ENCODE data around the gene CFAP100. TPM values are rescaled to one million over a fixed set of nuclear protein-coding genes. Genes with fewer than 3 reads are reported as not detected.
A peak's percentile ranks its signal among the peaks of the same experiment; 100 is the strongest.

CFAP100 gene
- total RNA-seq (2013; cell fraction: nucleolus; rRNA removed): not detected in 2 replicates
- total RNA-seq (2014; rRNA removed) (not detected in 2 replicates), total RNA-seq (2014; rRNA removed; fragmentation: Illumina TruSeq; extraction: Trizol) (not detected in 2 replicates), total RNA-seq (2021) (not detected in 2 replicates), polyA plus RNA-seq (2011; rRNA removed) (not detected in 2 replicates), polyA plus RNA-seq (2014; fragmentation: Illumina TruSeq; extraction: Trizol) (not detected in 2 replicates), polyA plus RNA-seq (2014; fragmentation: Nextera tagmentation; extraction: Ambion mirVana) (not detected), polyA plus RNA-seq (2014; rRNA removed) (0.04 TPM in 1 of 2 replicates, not detected in the other), polyA plus RNA-seq (2016; fragmentation: Nextera tagmentation; extraction: Ambion mirVana) (under 1 TPM in 1 of 2 experiments, not detected in 1; 0.27 TPM), polyA minus RNA-seq (2011; rRNA and poly(A)+ RNA removed) (not detected in 2 replicates), Bru-seq, nascent RNA (percentile 7 among the genes with signal in this experiment), BruChase-seq, experiment 1, labeled RNA remaining after a 6-hour chase (not detected), BruChase-seq, experiment 2, labeled RNA remaining after a 2-hour chase (not detected)
- polyA plus RNA-seq (2011; ENCODE audit: low read depth): not detected
- not detected in 2 replicates for polyA plus RNA-seq (2011; cell fraction: cytosol; rRNA removed)
- polyA plus RNA-seq (2011; cell fraction: nucleus; rRNA removed): not detected in 2 replicates
- polyA plus RNA-seq (2012): not detected in 2 replicates
- polyA minus RNA-seq (2011; cell fraction: cytosol; rRNA and poly(A)+ RNA removed): not detected in 2 replicates
- polyA minus RNA-seq (2011; cell fraction: nucleus; rRNA and poly(A)+ RNA removed): not detected in 2 replicates
- long read RNA-seq, experiment 1: 0 reads
- long read RNA-seq, experiment 2, partial matches to known transcripts: 0 of 2 reads
- long read RNA-seq, experiment 2, other reads (novel, unspliced or antisense): 2 of 2 reads

- no peak within 1 kb of the TSS for H3K9ac ChIP-seq (ENCODE audit: control insufficient read depth, insufficient read depth, low read length)
- H3K27ac ChIP-seq (ENCODE audit: control insufficient read depth, insufficient read depth): no peak within 1 kb of the TSS
- ChIA-PET CTCF (interaction anchor here (0.5 to 1.3 kb wide), 2 partner anchors 80 to 1056 kb away, joined by 3 read pairs; no protein-coding TSS in a partner anchor), POLR2A (no interaction called here), RAD21 (ENCODE audit: unreplicated experiment) (no interaction called here), SMC1A (ENCODE audit: uncharacterized antibody, unreplicated experiment) (no interaction called here)
- no peaks in the 10 kb centered on the region for H4K20me1 ChIP-seq (ENCODE audit: control insufficient read depth, insufficient read depth)
- peaks cover 15% of the 10 kb centered on the region for H3K4me1 ChIP-seq (ENCODE audit: control insufficient read depth, insufficient read depth, low read length)
- H3K9me3 ChIP-seq (replicated peaks; ENCODE audit: control insufficient read depth, insufficient read depth, low read length): peaks cover 3% of the 10 kb centered on the region; the same call in 1 of the 3 replicates
- no peak within 1 kb of the TSS for H3K4me2 ChIP-seq (ENCODE audit: control insufficient read depth, insufficient read depth)
- no peak within 1 kb of the TSS for H2AFZ ChIP-seq (ENCODE audit: control insufficient read depth, low read depth, low read length)
- no peaks in the 10 kb centered on the region for H3K36me3 ChIP-seq (ENCODE audit: control insufficient read depth in 2 of 2, insufficient read depth in 2 of 2, low read length in 1 of 2)
- 55% methylated on average over 39 of the region's 43 CpGs for WGBS (ENCODE audit: insufficient coverage, insufficient replicate concordance, low lambda C conversion rate, missing lambda C conversion rate)
- no peak for TF ChIP-seq EP300 (IDR thresholded peaks at IDR 0.05; ENCODE audit: borderline replicate concordance in 1 of 2, control insufficient read depth in 1 of 2, low read depth in 2 of 2, low read length in 2 of 2)
- TF ChIP-seq ASH2L (IDR thresholded peaks at IDR 0.05; ENCODE audit: borderline replicate concordance, low read depth): no peak
- intact Hi-C loops (cut with micrococcal nuclease; ENCODE audit: unreplicated experiment): no loop called here
- H3K27me3 ChIP-seq (replicated peaks in 1 of 2; ENCODE audit: control insufficient read depth in 2 of 2, insufficient read depth in 2 of 2, low read length in 1 of 2): peaks cover 0 to 3% of the 10 kb centered on the region in 2 experiments; a peak in 2 of 4 replicates
- no peak for ATAC-seq
- H3K4me3 ChIP-seq: no peak within 1 kb of the TSS
- BruUV-seq (replicated peaks): no TSS peak
- no peak for FAIRE-seq
- in situ Hi-C loops (cut with MboI): loop anchor here (10.0 to 25.0 kb wide), 2 partner anchors 107 to 260 kb away; no protein-coding TSS in a partner anchor
- DNase-seq (ENCODE audit: low read depth, low spot score): no peak
- H3K79me2 ChIP-seq (ENCODE audit: control insufficient read depth, insufficient read depth, low read length): no peaks in the 10 kb centered on the region
Observed at GRCh38 chr3:126394179-126394976, at the start of gene CFAP100. Gene CFAP100 (plus strand): TSS chr3:126394909. CDS start chr3:126396001, 1,092 bp downstream.

Data from GM12878 (cell line).